Stomach smooth muscle (tissue), 2 donors: ENCODE results near the gene SH3BP4.

ENCODE experiments used
- H3K27ac ChIP-seq: one replicate; pipeline ENCODE4 v1.7.0; 2013; ENCODE audit warnings: mild to moderate bottlenecking, low read length, inconsistent platforms
- H3K27me3 ChIP-seq, 2 donors: one replicate each; pipeline ENCODE4 v1.7.0; 2013; ENCODE audit warnings: low read length in 2 of 2; ENCODE audit not compliant: insufficient read depth in 2 of 2, control insufficient read depth in 1 of 2
- H3K36me3 ChIP-seq, 2 donors: one replicate each; pipeline ENCODE4 v1.7.0; 2013; ENCODE audit warnings: low read length in 2 of 2; ENCODE audit not compliant: control insufficient read depth in 2 of 2, insufficient read depth in 2 of 2
- H3K4me1 ChIP-seq: one replicate; pipeline ENCODE4 v1.7.0; 2013; ENCODE audit warnings: low read length; ENCODE audit not compliant: control insufficient read depth, insufficient read depth
- H3K4me3 ChIP-seq, 2 donors: one replicate each; pipeline ENCODE4 v1.7.0; 2013; ENCODE audit warnings: low read length in 2 of 2
- H3K9ac ChIP-seq, 2 donors: one replicate each; pipeline ENCODE4 v1.7.0; 2013; ENCODE audit warnings: low read length in 2 of 2, mild to moderate bottlenecking in 1 of 2
- H3K9me3 ChIP-seq, 2 donors: one replicate each; pipeline ENCODE4 v1.7.0; 2013; ENCODE audit warnings: low read length in 2 of 2; ENCODE audit not compliant: control insufficient read depth in 2 of 2
- donor health status: healthy.
- donor health status: Pancreatic carcinoma.

Gene SH3BP4

DNA sequence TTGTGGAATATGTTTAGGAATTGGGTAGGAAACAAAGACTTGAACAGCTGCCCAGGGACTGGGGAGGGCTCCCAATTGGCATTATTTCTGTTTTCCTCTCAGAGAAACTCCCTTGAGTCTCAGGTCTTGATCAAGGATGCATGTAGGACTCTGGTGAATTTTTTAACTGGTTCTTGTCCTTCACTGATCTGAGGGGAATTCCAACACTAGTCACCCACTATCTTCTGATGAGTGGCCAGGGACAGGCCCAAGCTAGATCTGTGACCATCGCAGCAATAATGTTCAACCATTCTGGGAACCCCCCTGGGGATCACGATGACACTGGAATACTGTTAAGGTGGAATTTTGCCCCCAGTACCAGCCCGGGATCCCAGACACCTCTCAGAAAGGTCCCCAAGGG, 132.0 kb downstream of the SH3BP4 start:
- Histone ChIP-seq H3K27me3 (no peaks in the 10 kb centered on the region), H3K36me3 (no peaks in the 10 kb centered on the region)

DNA sequence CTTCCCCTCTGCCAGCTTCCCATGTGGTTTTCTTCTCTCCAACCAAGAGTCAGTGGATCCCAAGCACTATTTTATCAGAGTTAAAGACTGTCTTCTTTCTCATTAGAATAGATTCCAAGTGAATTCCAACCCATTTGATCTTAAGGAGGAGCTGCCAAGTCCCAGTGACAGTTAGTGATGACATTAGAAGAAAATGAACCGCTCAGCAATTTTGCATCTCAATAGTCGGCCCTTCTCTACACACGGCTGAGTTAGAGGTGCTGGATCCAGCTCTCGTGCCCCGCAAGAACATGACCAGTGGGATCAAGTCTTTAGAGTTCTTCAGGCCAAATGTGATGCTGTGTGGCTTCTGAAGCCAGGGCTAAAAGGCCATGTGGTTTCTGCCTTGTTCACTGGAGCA, 132.6 kb downstream of the SH3BP4 start:
- no peaks in the 10 kb centered on the region for H3K9me3 ChIP-seq
- no peak overlapping the region for H3K9ac ChIP-seq
- no peak overlapping the region for H3K27ac ChIP-seq
- no peak overlapping the region for H3K4me3 ChIP-seq
- no peaks in the 10 kb centered on the region for H3K36me3 ChIP-seq
- peaks cover 14% of the 10 kb centered on the region for H3K4me1 ChIP-seq
- H3K27me3 ChIP-seq = no peaks in the 10 kb centered on the region

More for the DNA sequence above, 132.0 kb downstream of the SH3BP4 start:
- H3K9me3 ChIP-seq = no peaks in the 10 kb centered on the region
- H3K27ac ChIP-seq = no peak overlapping the region
- no peak overlapping the region for H3K9ac ChIP-seq
- H3K4me3 ChIP-seq = no peak overlapping the region
- peaks cover 14% of the 10 kb centered on the region for H3K4me1 ChIP-seq

DNA sequence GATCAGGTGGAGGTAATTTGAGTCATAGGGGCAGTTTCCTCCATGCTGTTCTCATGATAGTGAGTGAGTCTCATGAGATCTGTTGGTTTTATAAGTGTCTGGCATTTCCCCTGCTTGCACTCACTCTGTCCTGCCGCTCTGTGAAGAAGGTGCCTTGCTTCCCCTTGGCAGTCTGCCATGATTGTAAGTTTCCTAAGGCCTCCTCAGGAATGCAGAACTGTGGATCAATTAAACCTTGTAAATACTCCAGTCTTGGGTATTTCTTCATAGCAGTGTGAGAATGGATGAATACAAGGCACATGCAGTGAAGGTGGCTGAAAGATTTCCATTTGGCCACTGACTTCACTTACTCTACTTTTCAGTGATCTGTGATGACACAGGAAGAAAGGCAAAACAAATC, 133.7 kb downstream of the SH3BP4 start:
- H3K4me1 ChIP-seq = peaks cover 14% of the 10 kb centered on the region
- no peak overlapping the region for H3K27ac ChIP-seq
- no peak overlapping the region for H3K9ac ChIP-seq
- no peaks in the 10 kb centered on the region for H3K36me3 ChIP-seq
- no peaks in the 10 kb centered on the region for H3K9me3 ChIP-seq
- no peaks in the 10 kb centered on the region for H3K27me3 ChIP-seq
- no peak overlapping the region for H3K4me3 ChIP-seq

DNA sequence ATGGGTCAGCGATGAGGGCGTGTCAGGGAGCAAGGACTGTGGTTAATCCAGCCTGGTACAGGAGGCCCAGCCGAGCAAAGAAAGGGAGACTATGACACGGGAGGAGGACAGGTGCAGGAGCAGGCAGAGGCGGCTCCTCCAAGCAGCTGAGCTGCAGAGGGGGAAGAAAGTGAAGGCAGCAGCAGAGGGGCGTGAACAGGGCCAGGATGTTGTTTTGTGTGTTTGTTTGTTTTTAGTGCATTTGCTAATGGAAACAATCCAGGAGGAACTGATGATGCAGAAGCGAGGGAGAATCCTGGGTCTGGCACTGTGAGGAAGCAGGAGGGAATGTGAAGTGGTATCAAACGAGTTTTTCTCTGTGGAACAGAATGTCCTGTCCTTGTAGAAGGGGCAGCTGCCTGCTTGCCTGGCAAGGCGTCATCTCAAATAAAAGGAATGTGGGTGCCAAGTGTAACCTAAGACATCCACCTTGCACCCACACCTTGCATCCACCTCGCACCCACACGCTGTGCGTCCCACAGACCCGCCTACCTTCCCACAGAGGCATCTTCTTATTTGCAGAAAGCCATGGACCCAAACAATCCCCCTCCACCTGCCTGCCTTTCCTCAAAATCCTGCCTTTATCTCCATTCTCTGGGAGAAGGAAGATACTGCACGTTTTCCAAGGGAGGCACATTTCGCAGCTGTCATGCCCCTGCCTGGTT, 134.8 kb downstream of the SH3BP4 start:
- H3K9me3 ChIP-seq = no peaks in the 10 kb centered on the region
- no peak overlapping the region for H3K4me3 ChIP-seq
- H3K27me3 ChIP-seq = no peaks in the 10 kb centered on the region
- no peak overlapping the region for H3K27ac ChIP-seq
- peaks cover 14% of the 10 kb centered on the region for H3K4me1 ChIP-seq
- no peak overlapping the region for H3K9ac ChIP-seq
- H3K36me3 ChIP-seq = no peaks in the 10 kb centered on the region

DNA sequence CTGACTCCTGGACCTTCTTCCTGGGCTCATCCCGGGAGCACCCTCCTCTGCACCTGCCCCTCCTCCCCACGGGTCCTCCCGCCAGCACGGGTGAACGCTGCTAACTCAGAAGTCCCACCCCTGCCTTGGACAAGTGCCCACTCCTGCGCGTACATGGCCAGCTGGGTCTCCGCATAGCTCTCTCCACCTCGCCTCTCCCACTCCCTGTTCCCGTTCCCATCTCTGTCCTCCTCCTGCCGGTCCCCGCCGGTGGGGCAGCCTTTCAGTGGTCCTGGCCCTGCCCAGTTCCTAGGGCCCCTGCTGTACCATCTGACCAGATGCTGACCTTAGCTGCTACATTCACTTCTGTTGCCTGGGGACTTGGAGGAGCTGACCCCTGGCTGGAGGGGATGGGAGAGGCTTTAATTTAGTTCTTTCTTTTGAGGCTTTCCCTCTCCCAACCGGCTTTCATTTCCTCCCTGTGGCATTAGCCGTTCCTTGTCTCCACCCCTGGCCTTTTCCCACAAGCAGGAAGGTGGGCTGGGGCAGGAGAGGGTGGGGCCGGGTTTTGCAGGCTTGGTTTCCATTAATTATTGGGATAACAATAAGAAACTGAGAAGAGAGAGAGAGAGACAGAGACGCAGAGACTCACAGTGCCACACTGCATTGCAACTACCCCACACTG, 136.1 kb downstream of the SH3BP4 start:
- peak overlapping the region; percentile 70 for H3K27ac ChIP-seq
- H3K9ac ChIP-seq = peak overlapping the region; percentile 10 to 58
- peak overlapping the region in 1 of 2 donors; percentile 65 for H3K4me3 ChIP-seq

DNA sequence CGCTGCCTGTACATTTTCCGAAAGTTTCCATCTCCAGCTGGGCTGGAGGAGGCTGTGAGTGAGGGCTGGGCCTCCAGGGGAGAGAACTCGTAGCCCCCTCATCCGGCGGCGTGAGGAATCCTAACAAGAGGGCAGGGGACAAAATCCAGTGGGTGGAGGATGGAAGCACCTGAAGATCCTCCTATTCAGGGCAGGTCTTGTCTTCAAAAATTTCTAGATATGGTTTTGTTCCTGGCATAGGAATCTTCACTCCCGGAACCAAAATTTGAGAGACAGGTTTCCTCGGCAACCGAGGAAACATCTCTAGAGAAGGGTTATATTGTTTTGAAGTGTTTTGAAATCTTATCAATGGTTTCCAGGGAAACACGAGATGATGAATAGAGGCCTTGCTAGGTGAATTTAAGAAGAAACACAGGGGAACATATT, 136.7 kb downstream of the SH3BP4 start:
- H3K9me3 ChIP-seq = no peaks in the 10 kb centered on the region
- no peaks in the 10 kb centered on the region for H3K27me3 ChIP-seq
- H3K4me3 ChIP-seq = peak overlapping the region in 1 of 2 donors; percentile 65
- peak overlapping the region in 1 of 2 donors; percentile 10 for H3K9ac ChIP-seq
- peak overlapping the region; percentile 70 for H3K27ac ChIP-seq
- no peaks in the 10 kb centered on the region for H3K36me3 ChIP-seq
- H3K4me1 ChIP-seq = peaks cover 14% of the 10 kb centered on the region

More for the DNA sequence above, 136.1 kb downstream of the SH3BP4 start:
- no peaks in the 10 kb centered on the region for H3K9me3 ChIP-seq
- peaks cover 14% of the 10 kb centered on the region for H3K4me1 ChIP-seq
- H3K27me3 ChIP-seq = no peaks in the 10 kb centered on the region
- H3K36me3 ChIP-seq = no peaks in the 10 kb centered on the region

DNA sequence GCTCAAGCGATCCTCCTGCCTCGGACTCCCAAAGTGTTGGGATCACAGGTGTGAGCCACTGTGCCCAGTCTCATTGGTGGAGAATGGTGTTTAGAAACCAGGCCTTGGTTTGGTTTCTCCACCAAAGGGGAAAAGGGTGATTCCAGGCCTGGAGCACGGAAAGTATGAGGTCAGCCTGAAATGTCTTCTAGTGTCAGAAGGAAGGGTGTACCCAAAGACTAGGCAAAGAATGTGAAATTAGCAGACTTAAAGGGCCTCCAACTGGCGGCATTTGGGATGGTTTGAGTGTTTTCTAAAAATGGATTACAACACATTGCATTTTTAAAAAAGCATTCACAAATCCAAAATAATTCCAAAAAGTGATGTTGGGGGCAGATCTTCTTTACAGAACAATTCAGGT, 139.6 kb downstream of the SH3BP4 start:
- peaks cover 14% of the 10 kb centered on the region for H3K4me1 ChIP-seq
- H3K9ac ChIP-seq = no peak overlapping the region
- no peaks in the 10 kb centered on the region for H3K27me3 ChIP-seq
- H3K36me3 ChIP-seq = no peaks in the 10 kb centered on the region
- no peak overlapping the region for H3K27ac ChIP-seq
- no peak overlapping the region for H3K4me3 ChIP-seq
- H3K9me3 ChIP-seq = no peaks in the 10 kb centered on the region

DNA sequence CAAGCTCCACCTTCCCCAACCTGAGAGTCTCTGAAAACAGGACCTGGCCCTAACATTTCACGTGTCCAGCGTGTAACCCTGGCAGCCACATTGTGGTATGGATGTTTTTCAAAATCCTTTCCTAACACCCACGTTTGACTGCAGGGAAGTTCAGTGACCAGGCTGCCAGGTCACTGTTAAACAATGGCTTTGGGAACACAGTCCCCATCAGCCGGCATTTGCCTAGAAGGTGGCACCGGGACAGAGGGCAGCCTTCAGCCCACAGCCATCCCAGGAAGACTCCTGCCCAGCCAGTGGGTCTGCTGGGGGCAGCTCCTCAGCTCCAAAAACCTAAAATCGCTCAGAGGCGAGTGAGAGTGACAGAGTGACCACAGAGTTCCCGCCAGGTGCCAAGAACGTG, 140.2 kb downstream of the SH3BP4 start:
- Histone ChIP-seq H3K27ac (no peak overlapping the region), H3K9me3 (no peaks in the 10 kb centered on the region), H3K36me3 (no peaks in the 10 kb centered on the region), H3K4me3 (no peak overlapping the region), H3K4me1 (peaks cover 14% of the 10 kb centered on the region), H3K9ac (no peak overlapping the region), H3K27me3 (no peaks in the 10 kb centered on the region)

DNA sequence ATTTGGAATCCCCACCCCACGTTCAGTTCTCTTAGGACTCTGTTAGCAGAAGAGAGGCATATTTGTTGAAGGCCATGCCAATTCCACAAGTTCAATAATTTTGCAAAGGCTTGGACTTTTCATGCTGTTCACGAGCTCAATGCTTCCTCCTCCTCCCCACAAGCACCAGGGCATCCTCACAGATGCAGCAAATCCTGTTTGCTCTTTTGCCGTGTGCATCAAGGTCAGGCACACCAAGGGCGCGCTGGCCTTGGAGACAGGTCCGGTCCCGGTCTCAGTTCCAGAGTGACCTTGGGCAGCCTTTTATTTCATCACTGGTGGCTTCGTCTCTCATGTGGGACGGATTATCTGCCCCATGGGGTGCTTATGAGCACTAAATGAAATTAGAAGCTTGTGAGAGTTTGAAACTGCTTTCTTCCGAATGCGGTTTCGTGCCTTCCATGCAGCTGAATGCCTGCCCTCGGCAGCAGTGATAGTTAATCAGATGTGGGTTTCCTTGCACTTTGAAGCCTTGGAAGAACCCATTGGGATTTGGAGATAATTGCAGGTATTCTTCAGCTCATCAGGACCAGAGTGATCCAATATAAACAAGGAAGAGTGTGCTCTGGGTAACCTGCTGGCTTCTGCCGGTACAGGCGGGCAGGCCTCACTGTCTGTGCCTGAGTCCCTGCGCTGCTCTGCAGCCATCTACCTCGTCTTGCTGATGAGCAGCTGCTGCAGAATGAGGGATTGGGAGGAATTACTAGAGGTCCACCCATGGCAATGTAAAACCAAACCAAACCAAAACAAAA, 140.8 kb downstream of the SH3BP4 start:
- Histone ChIP-seq H3K9me3 (no peaks in the 10 kb centered on the region), H3K27ac (no peak overlapping the region), H3K27me3 (no peaks in the 10 kb centered on the region), H3K36me3 (no peaks in the 10 kb centered on the region), H3K9ac (no peak overlapping the region), H3K4me1 (peaks cover 9% of the 10 kb centered on the region), H3K4me3 (no peak overlapping the region)

DNA sequence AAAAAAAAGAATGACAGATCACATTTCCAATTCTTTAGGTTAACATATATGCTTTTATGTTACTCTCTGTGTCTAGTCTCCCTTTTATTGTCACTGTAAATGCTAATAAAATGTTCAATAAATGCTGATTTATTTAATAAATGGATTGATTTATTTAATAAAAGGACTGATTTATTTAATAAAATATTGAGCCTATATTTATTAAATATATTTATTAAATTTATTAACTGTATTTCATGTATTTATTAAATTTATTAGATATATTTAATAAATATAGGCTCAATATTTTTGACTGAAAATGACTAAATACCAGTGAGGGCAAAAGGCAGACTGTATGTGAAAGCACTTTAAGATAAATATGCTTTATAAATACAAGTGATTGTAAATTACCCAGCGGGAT, 142.6 kb downstream of the SH3BP4 start:
- Histone ChIP-seq H3K9me3 (no peaks in the 10 kb centered on the region), H3K36me3 (no peaks in the 10 kb centered on the region), H3K27ac (no peak overlapping the region), H3K27me3 (no peaks in the 10 kb centered on the region), H3K4me1 (peaks cover 4% of the 10 kb centered on the region), H3K9ac (no peak overlapping the region), H3K4me3 (no peak overlapping the region)
